MCF 10A (cell line): ENCODE data around the gene PTPRN2. TPM values are rescaled to one million over a fixed set of nuclear protein-coding genes. Genes with fewer than 3 reads are reported as not detected.

Source experiments
- BruUV-seq: library from RNA; stranded (reverse); fragments of 400-500 nt; replicated peaks from 2 replicates; lab custom pipeline; 2021; lab: Mats Ljungman, UMichigan
- CTCF ChIA-PET: fragments of 300-600 bp; sonication (Branson Sonifier 250); formaldehyde crosslinking; extraction: SDS; loops from one replicate; lab custom pipeline; 2021; ENCODE audit warnings: antibody characterized with exemption, inconsistent platforms; lab: Yijun Ruan, JAX
- POLR2A ChIA-PET: fragments of 300-600, 350-650 bp; sonication (Branson Sonifier 250); formaldehyde crosslinking; extraction: SDS; loops from one replicate; lab custom pipeline; 2020; ENCODE audit warnings: antibody characterized with exemption, inconsistent platforms; lab: Yijun Ruan, JAX
- DNase-seq: peaks from one replicate; pipeline ENCODE4 v3.0.0-alpha.2; 2018; ENCODE audit not compliant: unreplicated experiment
- H3K27ac Mint-ChIP-seq: one replicate; pipeline ENCODE4 v1.8.0; 2022; ENCODE audit warnings: mild to moderate bottlenecking, low read depth, mixed read lengths; ENCODE audit not compliant: unreplicated experiment
- H3K27me3 Mint-ChIP-seq: one replicate; pipeline ENCODE4 v1.8.0; 2022; ENCODE audit warnings: mixed read lengths; ENCODE audit not compliant: insufficient read depth, unreplicated experiment
- H3K36me3 Mint-ChIP-seq: one replicate; pipeline ENCODE4 v1.8.0; 2022; ENCODE audit warnings: mild to moderate bottlenecking, moderate library complexity, mixed read lengths; ENCODE audit not compliant: insufficient read depth, unreplicated experiment
- H3K4me1 Mint-ChIP-seq: one replicate; pipeline ENCODE4 v1.8.0; 2022; ENCODE audit warnings: mixed read lengths; ENCODE audit not compliant: insufficient read depth, unreplicated experiment
- H3K4me3 Mint-ChIP-seq: one replicate; pipeline ENCODE4 v1.8.0; 2022; ENCODE audit warnings: mild to moderate bottlenecking, moderate library complexity, mixed read lengths; ENCODE audit not compliant: unreplicated experiment
- H3K9me3 Mint-ChIP-seq: one replicate; pipeline ENCODE4 v1.8.0; 2022; ENCODE audit warnings: mixed read lengths; ENCODE audit not compliant: unreplicated experiment
- intact Hi-C: fragments of 100-400 bp; cut with micrococcal nuclease; formaldehyde crosslinking; loops from 2 replicates; pipeline ENCODE4 v1.14.1; 2022
- total RNA-seq: library from RNA; stranded (reverse); gene quantifications from 2 replicates; pipeline ENCODE4 v1.2.3, GENCODE V29; 2022
- TF ChIP-seq, protein P1 (sequence below): fragments of 200-600 bp; IDR thresholded peaks from one replicate; pipeline ENCODE4 v1.8.0; 2022; ENCODE audit warnings: antibody characterized with exemption, mild to moderate bottlenecking; ENCODE audit not compliant: unreplicated experiment

The PTPRN2 gene
- total RNA-seq, 1 experiment from 2014 or later, result 4.5 TPM

DNA sequence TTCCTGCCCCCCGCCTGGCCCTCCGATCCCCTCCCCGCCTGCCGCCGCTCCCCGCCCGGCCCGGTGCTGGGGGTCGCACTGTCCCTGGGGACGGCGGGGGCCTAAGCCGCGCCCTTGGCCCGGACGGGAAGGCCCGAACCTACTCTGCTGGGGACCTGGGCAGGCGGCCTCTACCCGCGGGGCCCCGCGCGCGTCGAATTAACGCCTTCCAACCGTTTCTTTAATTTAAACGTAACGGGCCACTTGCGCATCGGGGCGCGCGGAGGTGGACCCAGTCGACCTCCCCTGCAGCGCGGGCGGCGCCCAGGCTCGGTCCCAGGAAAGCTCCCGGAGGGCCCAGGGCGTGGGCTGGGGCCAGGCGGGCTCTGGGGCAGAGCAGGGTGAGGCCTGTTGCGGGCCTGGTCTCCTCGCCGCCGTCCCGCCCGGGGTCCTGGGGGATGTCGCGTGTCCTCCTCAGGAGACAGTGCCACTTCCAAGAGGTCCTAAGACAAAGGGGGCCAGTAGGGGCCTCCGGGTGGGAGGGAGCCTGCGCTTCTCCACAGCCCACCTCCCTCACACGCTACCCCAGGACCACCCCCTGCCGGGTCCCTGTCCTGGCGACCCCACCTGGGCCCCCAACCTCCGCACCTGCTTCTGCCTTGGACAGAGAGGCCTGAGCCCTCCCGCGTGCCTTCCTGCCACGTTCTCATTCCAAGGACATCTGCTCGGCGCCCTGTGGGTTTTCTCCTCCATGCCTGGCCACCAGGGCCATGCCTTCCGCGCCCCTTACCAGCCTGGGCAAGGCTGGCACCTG lies 658 bp upstream of the PTPRN2 start:
- no peaks in the 10 kb centered on the region for H3K36me3 Mint-ChIP-seq
- H3K27ac Mint-ChIP-seq, result no peak overlapping the region
- no peak for DNase-seq
- intact Hi-C loops, result no loop called here
- H3K4me3 Mint-ChIP-seq, result no peak overlapping the region
- TF ChIP-seq, protein P1, sequence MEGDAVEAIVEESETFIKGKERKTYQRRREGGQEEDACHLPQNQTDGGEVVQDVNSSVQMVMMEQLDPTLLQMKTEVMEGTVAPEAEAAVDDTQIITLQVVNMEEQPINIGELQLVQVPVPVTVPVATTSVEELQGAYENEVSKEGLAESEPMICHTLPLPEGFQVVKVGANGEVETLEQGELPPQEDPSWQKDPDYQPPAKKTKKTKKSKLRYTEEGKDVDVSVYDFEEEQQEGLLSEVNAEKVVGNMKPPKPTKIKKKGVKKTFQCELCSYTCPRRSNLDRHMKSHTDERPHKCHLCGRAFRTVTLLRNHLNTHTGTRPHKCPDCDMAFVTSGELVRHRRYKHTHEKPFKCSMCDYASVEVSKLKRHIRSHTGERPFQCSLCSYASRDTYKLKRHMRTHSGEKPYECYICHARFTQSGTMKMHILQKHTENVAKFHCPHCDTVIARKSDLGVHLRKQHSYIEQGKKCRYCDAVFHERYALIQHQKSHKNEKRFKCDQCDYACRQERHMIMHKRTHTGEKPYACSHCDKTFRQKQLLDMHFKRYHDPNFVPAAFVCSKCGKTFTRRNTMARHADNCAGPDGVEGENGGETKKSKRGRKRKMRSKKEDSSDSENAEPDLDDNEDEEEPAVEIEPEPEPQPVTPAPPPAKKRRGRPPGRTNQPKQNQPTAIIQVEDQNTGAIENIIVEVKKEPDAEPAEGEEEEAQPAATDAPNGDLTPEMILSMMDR, result no peak
- CTCF ChIA-PET, result no interaction called here
- H3K27me3 Mint-ChIP-seq, result peaks cover 10% of the 10 kb centered on the region
- POLR2A ChIA-PET, result no interaction called here
- H3K4me1 Mint-ChIP-seq, result peaks cover 8% of the 10 kb centered on the region
- BruUV-seq, result no TSS peak
- no peaks in the 10 kb centered on the region for H3K9me3 Mint-ChIP-seq

DNA sequence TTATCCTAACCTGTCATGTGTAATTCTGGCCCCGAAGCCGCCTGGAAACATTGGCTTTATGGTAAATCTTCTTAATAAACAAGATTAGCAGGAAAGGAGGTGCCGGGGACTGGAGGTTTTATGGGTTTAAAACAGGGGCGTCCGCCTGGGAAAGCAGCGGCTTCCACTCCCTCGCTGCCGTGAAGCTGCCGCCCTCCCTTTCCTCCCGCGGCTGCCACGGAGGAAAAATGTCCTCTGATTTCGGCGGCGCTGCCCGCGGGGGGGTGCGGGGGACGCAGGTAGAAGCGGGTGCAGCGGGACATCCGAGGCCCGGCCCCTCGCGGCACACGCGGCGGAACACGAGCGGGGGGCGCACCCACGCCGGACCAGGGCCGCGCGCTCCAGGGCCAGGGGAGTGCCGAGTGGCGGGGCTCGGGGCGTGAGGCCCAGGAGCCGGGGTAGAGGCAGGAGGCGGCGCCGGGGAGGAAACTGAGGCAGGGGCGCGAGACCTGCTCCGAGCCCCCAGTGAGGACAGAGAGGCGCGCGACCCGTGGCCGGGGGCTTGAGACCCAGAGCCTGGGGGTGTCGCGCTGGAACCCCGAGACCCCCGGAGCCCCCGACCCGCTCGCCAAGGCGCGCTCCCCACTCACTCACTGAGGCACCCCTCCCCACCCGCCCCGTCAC lies 993 bp downstream of the PTPRN2 start:
- no peaks in the 10 kb centered on the region for H3K9me3 Mint-ChIP-seq
- BruUV-seq, result no TSS peak
- peaks cover 10% of the 10 kb centered on the region for H3K27me3 Mint-ChIP-seq
- TF ChIP-seq, protein P1, result no peak
- ChIA-PET POLR2A (no interaction called here), CTCF (interaction anchor here (1.2 kb wide), 1 partner anchor 63 kb away, joined by 3 read pairs; no protein-coding TSS in a partner anchor)
- peaks cover 18% of the 10 kb centered on the region for H3K4me1 Mint-ChIP-seq
- no peaks in the 10 kb centered on the region for H3K36me3 Mint-ChIP-seq
- no peak overlapping the region for H3K4me3 Mint-ChIP-seq
- DNase-seq, result no peak
- H3K27ac Mint-ChIP-seq, result no peak overlapping the region
- intact Hi-C loops, result no loop called here

DNA sequence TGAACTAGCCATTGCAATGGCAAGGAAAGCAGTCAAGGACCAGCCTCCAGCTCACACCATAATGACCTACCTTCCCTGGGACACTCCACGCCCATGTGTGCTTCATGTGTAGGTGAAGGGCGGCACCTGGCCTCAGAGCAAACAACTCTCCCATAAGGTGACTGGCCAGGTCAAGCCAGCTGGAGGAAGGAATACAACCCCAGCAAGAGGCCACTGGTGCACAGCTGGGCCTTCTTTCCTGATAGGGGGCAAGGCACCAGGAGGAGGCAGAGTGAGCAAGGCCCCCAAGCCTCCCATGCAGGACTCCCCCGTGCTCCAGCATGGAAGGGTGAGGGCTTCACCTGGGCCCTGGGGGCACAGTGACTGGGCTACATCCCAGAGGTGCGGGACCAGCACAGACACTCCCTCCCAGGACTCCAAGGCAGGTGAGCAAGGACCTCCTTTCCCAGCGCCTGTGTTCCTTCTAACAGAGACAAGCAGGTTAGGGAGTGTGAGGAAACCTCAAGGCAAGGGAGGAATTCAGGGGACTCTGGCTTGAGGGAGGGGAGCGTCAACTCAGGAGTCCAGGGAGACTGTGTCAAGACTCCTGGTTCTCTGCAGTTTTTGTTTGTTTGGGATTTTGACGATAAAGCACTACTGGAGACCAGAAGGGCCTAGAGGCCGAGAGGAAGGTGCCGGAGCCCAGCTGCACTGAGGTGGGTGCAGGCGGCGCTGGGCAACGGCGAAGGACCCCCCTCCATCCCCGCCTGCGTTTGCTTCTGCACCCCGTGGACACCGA lies 1.7 kb downstream of the PTPRN2 start:
- no TSS peak for BruUV-seq
- DNase-seq, result no peak
- no peaks in the 10 kb centered on the region for H3K9me3 Mint-ChIP-seq
- H3K4me3 Mint-ChIP-seq, result no peak overlapping the region
- H3K27me3 Mint-ChIP-seq, result peaks cover 10% of the 10 kb centered on the region
- ChIA-PET POLR2A (no interaction called here), CTCF (interaction anchor here (0.5 to 1.2 kb wide), 2 partner anchors 58 to 64 kb away, joined by 3 read pairs; no protein-coding TSS in a partner anchor)
- no peaks in the 10 kb centered on the region for H3K36me3 Mint-ChIP-seq
- no peak overlapping the region for H3K27ac Mint-ChIP-seq
- intact Hi-C loops, result no loop called here
- H3K4me1 Mint-ChIP-seq, result peaks cover 20% of the 10 kb centered on the region
- TF ChIP-seq, protein P1, result no peak

DNA sequence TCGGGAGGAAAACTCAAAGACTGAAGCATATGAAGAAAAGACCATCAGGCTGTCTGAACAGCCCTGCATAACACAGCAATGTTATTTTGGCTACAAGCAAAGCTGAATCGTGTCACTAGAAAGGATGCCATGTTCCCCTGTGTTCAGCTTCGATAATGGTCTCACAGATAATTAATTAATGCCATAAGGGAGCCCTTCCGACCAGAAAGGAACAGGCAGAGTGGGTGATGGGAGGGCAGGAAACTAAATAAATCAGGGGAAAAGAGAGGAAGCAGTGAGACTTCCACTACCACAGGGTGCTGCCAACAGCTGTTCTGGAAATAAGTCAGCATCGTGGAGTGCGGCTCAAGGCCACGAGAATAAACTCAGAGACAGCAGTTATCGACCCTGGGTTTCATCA lies 3.2 kb downstream of the PTPRN2 start:
- Mint-ChIP-seq H3K4me1 (peaks cover 20% of the 10 kb centered on the region), H3K36me3 (no peaks in the 10 kb centered on the region), H3K9me3 (no peaks in the 10 kb centered on the region), H3K4me3 (no peak overlapping the region), H3K27me3 (peaks cover 8% of the 10 kb centered on the region), H3K27ac (no peak overlapping the region)
- POLR2A ChIA-PET, result interaction anchor here (1.0 kb wide), 1 partner anchor 119 kb away, joined by 3 read pairs; no protein-coding TSS in a partner anchor
- CTCF ChIA-PET, result no interaction called here
- BruUV-seq, result no TSS peak
- no peak for DNase-seq
- TF ChIP-seq, protein P1, result no peak
- intact Hi-C loops, result no loop called here
